Smooth muscle cell of the brain vasculature (primary cell): ENCODE measurements around the gene ARHGEF10L.

Source experiments
- DNase-seq: peaks from one replicate; pipeline ENCODE4 v3.0.0-alpha.2; 2012; ENCODE audit warnings: low read depth, low spot score

Gene ARHGEF10L

DNA sequence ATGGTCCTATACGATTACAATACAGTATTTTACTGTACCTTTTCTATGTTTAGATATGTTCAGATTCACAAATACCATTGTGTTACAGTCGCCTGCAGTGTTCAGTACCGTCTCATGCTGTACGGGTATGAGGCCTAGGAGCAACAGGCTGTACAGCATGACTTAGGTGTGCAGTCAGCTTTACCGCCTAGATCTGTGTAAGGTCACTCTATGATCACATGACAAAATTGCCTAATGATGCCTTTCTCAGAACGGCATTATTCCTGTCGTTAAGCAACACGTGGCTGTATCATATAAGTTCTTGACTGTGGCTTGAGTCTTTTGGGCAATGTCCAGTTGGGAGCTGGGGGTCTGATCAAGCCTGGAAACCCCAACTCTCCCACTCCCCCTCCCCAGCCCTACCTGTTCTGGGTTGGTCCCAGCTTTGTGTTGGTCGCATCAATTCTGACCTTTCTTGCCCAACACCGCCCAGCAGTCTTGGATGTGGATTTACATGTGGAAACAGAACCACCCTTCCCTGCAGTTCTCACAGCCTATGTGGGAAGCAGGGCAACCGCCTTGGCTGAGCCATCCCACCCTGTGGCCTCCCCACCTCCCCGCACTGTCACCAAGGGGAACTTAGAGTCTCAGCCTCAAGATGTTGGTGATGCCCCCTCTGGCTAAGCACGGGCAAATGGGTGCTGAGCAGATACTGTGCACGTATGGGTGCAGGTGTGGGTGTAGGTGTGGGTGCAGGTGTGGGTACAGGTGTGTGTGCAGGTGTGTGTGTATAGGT, 135.4 kb downstream of the ARHGEF10L start:
- DNase-seq: no peak

DNA sequence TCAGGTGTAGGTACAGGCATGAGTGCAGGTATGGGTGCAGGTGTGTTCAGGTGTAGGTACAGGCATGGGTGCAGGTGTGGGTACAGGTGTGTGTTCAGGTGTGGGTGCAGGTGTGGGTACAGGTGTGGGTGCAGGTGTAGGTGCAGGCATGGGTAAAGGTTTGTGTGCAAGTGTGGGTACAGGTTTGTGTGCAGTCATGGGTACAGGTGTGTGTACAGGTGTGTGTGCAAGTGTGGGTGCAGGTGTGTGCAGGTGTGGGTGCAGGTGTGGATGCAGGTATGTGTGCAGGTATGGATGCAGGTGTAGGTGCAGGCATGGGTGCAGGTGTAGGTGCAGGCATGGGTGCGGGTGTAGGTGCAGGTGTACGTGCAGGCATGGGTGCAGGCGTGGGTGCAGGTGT, 136.2 kb downstream of the ARHGEF10L start:
- no peak for DNase-seq

DNA sequence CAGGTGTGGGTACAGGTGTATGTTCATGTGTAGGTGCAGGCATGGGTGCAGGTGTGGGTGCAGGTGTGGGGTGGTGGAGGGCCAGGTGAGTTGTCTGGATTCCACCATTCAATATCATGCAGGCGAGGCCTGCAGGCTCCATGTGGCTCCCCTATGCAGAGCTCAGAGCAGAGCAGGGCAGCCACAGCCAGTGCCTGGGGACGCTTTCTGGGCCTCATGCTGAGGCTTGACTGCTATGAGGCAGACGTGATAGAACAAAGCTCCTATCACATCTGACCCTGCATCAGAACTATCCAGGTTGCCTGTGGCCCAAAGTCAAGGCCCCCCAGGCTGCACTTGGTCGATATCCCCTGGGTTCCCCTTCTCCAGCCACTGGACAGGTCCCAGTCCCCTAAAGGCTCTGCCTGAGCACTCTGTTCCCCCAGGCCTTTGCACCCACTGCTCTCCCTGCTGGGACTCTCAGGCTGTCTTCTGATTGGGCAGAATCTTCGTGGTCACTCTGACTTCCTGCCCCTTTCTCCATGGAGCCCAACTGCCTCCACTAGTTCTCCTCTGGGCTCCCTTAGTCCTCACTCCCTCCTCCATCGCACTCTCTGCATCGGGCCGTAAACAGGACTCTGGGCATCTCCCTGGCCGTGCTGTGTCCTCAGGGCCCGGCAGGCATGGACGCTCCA, 137.0 kb downstream of the ARHGEF10L start:
- DNase-seq: no peak

DNA sequence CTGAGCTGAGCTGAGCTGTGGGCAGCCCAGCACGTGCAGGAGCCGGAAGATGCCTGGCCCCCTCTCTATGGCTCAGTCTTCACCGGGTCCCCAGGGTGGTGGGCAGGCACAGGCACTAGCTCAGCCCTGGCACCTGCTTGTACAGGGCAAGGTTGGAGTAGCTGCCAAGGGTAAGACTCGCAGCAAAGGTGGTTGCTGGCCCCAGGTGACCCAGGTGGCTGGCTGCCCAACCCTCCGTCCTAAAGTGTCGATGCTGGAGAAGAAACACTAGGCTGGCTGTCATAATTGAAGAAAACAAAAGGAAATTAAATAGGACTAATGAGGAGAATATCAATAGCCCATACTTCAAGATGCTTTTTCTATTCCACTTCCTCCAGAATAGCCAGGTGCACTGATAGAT, 138.5 kb downstream of the ARHGEF10L start:
- no peak for DNase-seq

DNA sequence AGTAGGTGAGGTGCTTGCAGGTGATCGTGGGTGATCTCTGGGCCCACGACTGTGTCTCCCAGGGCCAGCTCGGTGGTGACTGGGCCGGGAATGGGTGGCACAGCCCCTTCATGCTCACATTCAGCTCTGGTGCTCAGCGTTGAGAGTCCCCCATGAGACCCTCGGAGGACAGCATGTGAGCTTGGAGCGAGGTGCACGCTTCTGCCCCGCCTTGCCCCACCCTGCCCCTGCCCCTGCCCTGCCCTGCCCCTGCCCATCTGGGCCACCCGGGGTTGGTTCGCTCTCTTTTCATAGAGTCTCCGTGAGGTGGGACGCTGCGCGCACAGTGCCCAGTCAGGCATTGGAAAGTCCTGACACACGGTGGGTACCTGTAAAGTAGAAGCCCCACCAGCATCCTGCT, 140.4 kb downstream of the ARHGEF10L start:
- no peak for DNase-seq

DNA sequence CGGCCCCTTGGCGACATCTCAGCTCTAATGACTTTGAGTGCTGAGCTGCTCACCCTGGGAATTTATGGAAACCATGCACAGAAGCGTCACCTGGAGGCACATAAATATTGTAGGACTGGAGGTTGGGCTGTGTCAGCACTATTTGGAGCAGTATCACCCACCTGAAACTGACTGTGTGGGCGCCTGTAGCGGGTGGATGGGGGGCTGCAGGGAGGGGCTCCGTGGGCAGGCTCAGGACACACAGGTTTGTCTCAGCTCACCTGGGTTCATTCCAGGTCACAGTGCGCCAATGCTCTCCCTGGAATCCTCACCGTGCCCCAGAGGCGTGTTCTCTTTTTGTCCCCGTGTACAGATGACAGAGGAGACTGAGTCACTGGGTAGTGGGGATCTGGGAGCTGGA, 140.8 kb downstream of the ARHGEF10L start:
- no peak for DNase-seq

DNA sequence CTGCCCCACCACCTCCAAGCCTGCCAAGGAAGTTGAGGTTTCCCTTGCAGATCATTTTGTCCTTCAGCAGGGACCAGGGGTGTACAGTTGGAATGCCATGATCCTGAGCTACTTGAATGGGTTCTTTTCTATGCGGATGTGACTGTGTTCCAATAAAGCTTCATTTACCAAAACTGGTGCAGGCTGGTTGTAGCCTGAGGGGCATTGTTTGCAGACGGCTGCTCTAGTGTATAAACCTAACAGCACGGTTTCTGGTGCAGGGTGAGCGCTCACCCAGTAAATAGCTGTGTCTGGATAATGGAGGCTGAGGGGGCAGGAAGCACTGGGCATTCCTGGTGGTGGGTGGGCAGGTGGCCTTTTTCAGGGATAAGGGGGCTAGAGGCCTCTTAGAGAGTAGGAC, 142.9 kb downstream of the ARHGEF10L start:
- DNase-seq: no peak

DNA sequence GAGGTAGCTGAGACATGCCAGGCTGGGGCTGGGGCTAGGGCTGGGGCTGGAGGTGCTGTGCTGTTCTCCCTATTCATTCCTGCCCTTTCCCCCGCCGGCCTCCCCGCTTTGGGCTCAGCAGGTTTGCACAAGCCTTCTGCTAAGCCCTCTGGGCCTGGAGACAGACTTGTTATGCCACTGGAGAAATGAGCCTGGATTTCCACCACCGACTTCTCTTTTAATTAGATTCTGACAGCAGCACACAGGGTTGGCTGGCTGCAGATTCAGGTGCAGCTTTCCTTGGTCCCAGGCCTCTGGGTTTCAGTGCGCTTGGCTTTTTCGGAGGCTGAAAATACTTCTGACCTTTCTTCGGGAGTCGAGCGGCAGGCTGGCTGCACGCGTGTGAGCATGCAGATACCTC, 144.1 kb downstream of the ARHGEF10L start:
- DNase-seq: no peak

DNA sequence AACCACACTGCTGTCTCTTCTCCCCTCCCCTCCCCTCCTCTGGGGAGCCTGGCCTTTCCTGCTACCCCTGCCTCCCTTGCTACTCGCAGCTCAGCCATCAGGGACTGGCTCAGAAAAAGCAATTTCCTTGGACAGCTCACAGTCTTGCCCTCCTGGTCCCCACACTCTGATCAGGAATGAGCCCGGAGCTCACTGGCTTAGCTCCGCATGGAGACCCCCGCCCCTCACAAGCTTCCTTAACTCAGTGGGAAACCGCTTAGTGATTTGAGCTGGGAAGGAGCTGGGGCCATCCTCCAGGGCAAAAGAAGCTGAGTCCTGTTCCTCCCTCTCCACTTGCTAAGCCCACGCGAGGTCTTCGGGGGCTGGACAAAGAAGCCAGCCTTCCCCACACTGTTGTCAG, 145.3 kb downstream of the ARHGEF10L start:
- no peak for DNase-seq

DNA sequence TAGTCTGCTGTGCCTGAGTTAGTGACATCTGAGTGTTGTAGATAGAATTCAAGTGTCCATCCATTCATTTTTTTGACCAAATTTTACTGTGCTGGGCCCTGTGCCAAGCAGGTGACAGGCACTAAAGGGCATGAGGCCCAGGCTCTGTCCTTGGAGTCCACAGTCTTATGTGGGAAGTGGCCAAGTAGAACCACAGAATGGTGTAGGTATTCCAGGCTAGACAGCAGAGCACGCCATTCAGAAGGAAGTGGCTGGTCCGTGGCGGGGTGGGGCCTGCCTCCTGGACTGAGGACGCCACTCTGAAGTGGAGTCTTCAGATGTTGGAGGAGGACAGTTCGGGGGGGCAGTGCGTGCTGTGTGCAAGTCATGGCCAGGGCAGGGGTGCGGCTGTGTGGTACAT, 146.8 kb downstream of the ARHGEF10L start:
- no peak for DNase-seq

DNA sequence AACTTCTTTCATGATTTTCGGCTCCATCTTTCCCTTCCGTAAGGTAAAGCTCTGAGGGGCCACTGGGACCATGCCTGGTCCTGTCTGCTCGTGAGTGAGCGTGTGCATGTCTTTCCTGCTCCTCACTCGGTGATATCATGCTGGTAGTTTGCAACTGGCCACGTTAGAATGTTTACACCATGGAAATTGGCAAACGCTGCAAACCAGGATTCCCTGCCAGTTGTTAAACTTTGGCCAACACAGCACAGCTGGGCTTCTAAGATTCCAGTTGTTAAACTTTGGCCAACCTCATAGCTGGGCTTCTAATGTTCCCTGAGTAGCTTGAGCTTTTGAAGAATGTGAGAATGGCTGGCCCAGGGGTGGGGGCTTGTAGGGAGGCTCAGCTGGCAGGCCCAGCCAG, 147.6 kb downstream of the ARHGEF10L start:
- DNase-seq: no peak

DNA sequence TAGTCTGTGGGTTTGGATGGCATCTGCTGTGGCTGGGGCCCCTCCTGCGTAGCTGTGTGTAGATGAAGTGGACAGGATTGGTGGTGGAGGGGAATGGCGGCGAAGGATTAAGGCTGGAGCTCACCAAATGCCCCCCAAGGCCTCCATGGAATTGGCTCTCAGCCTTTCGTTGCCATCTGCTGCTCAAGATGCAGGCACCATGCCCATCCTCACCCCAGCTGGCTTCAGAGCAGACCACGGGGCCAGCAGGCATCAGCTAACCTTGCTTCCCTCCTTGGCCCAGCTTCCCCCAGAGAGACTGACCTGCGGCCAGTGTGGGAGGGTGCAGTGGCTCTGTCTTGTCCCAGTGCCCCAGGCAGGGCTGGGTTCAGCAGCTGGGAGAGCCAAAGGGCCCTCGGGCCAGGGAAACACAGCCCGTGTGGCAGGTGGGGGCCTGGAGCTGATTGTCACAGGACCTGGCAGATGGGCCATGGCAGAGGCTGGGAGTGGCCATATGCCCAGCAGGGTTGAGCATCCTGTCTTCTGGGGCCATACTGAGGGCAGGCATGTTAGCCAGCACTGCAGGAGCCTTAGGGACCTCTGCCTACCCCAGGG, 148.8 kb downstream of the ARHGEF10L start:
- no peak for DNase-seq

DNA sequence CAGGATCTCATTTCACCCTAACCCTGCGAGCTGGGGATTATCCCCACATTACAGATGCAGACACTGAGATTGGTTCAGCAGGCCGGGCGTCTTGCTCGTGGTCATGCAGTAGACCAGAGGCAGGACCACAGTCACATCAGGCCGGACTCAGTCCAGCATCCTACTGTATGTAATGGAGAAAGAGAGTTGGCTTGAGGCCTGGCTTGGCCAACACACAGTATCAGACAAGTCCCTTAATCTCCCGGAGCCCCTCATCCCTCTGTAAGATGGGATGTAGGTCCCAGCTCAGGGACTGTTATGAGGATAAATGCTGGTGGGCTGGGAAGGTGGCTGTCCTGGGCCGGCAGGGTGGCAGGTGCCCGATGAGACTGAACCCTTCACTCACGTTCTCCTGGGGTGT, 149.5 kb downstream of the ARHGEF10L start:
- DNase-seq: no peak

DNA sequence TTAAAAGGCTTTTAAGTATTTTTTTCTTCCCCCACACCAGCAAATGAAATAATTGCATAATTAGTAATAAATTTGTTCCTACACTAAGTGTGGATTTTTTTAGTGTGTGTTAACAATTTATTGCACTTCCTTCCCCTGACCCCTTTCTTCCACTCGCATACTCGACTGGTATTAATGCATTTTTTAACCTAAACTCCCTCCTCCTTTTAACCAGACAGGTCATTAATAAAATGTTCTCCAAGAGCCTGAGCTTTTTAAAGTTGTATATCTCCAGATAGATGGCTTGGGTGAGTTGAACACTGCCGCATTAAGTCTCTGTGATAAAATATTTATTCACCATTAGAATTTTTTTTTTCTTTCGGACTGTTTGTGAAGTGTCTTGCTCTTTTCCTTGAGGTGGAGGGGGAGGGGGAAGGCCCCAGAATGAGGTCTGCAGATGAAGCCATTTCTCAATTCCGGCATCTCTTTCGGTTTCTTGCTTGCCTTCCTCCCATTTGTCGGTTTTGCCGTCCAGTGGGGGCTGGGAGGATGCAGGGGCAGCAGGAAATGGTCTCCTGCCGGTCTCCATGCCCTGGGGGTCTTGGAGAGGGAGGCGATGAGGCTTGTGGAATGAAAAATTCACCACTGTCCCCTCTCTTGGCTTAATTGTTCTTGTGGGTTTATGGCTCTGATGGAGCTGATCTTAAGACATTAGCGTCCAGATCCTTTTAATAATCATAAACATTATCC, 151.6 kb downstream of the ARHGEF10L start:
- DNase-seq: no peak

DNA sequence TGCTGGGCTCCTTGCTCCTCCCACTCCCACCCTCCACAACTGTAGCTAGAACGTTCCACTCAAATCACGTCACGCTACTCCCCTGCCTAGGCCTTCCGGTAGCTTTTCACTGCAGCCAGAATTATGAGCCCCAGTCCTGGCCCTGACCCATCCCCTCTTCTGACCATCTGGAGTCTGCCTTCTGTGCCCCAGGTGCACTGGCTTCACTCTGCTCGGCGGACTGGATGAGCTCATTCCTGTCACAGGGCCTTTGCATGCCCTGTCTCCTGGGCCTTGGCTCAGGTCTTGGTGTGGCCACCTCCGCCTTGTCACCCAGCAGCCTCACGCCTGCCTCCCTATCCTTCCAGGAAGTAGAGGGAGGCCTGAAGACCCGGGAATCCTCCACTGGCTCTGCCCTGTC, 153.1 kb downstream of the ARHGEF10L start:
- DNase-seq: no peak

DNA sequence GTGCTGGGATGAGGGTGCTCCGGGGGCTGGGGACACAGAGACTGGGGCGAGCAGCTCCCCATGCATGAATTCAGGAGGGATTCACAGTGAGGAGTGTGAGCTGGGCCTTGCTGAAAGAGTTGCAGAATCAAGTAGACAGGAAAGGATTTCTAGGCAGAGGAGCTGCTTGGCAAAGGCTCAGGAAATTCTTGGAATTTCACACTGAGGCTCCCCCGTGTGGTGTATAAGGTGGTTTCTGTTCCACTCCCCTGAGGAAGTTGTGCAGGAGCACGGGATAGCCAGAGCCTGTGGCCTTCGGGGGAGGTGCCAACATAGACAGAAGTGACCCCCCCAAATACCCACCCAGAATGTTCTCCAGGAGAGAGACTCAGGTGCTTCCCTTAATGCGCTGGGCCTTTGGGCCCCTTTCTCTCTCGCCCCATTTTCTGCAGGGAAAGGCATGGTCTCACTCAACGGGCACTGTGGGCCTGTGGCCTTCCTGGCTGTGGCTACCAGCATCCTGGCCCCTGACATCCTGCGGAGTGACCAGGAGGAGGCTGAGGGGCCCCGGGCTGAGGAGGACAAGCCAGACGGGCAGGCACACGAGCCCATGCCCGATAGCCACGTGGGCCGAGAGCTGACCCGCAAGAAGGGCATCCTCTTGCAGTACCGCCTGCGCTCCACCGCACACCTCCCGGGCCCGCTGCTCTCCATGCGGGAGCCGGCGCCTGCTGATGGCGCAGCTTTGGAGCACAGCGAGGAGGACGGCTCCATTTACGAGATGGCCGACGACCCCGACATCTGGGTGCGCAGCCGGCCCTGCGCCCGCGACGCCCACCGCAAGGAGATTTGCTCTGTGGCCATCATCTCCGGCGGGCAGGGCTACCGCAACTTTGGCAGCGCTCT, 157.2 kb downstream of the ARHGEF10L start:
- DNase-seq: peak; percentile 26

DNA sequence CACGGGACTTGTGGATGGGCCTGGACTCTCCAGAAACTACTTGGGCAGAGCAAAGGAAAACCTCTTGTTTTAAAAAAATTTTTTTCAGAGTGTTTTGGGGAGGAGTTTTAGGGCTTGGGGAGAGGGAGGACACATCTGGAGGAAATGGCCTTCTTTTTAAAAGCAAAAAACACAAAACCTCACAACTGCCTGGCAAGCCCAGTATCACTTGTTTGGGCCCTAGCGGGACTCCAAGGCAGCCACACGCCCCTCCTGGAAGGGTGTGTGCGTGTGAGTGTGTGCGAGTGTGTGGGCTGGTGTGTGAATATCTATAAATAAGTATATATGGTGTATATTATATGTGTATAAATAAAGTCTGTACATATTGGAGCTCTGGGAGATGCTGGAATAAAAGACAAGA, 158.0 kb downstream of the ARHGEF10L start:
- DNase-seq: no peak

DNA sequence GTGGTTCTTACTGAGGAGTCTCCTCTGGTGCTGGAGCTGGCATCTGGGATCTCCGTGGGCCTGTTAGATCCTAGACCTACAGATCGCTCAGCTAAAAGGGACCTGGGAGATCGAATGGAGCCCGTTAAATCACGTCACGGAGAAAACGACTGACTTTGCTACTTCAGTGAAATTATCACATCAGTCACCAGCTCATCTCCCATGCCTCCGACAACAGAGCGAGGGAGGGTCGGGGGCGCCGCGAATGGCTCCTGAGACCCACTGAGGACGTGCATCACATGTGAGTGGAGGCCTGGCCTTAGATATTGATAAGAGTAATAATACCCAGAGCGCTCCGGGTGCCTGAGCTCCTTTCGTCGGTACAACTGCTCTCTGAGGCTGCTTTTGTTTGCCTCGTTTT, 160.1 kb downstream of the ARHGEF10L start:
- no peak for DNase-seq

DNA sequence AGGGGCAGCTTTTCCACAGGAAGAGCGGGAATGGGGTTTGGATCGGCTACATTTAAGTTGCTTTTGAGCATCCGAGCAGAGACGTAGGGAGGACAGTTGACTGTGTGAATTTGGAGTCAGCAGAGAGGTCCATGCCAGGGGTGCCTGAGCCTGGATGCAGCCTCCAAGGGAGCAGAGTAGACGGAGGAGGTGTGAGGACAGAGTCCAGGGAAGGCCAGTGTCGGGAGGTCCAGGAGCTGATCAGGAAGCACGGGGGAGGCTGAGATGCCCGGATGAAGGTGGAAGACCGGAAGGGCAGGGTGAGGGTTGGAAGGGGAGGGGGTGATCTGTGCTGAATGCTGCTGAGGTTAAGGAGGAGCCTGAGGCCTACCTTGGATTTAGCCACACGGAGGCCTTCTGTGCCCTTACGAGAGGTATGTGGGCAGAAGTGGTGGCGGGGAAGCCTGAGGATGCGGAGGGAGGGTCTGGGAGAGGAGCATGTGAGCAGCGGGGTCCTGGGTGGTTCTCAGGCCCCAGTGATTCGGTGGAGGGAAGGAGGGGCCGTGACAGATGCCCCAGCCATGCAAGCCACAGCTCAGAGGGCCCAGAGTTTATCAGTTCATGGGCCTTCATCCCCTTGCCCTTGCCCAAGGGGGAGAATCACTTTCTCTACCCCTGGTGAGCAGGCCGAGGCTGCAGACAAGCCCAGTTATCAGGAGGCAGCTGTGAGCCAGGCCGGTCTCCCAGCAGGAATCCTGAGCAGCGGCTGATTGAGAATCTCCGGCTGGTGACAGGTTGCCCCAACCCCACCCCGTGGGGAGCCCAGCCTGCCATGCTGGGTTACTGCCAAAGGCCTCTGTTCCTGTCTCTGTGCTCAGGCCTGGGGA, 161.7 kb downstream of the ARHGEF10L start:
- DNase-seq: no peak

DNA sequence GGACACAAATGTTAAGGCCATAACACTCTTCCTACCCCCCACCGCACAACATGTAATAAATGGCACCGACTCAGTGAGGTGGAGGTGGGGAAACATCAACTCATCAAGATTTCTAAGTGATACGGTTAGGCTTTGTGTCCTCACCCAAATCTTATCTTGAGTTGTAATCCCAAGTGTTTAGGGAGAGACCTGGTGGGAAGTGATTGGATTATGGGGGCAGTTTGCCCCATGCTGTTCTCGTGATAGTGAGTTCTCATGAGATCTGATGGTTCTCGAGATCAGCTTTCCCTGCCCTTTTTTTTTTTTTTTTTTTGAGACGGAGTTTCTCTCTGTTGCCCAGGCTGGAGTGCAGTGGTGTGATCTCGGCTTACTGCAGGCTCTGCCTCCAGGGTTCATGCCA, 164.7 kb downstream of the ARHGEF10L start:
- no peak for DNase-seq
